Colonic mucosa (tissue), 4 donors: ENCODE measurements around the gene SMIM17. TPM values are rescaled to one million over a fixed set of nuclear protein-coding genes. Genes with fewer than 3 reads are reported as not detected.

ENCODE experiments used
- DNase-seq: peaks from one replicate; pipeline ENCODE4 v3.0.0-alpha.2; 2020
- H3K27ac ChIP-seq: fragments of 200-600 bp; one replicate; pipeline ENCODE4 v1.8.0; 2021
- H3K27me3 ChIP-seq: fragments of 200-600 bp; one replicate; pipeline ENCODE4 v1.8.0; 2021
- H3K36me3 ChIP-seq: fragments of 200-600 bp; one replicate; pipeline ENCODE4 v1.8.0; 2021
- H3K4me1 ChIP-seq: fragments of 200-600 bp; one replicate; pipeline ENCODE4 v1.8.0; 2021; ENCODE audit warnings: mild to moderate bottlenecking
- H3K4me3 ChIP-seq: fragments of 200-600 bp; one replicate; pipeline ENCODE4 v1.8.0; 2021
- H3K9ac ChIP-seq, 2 donors: one replicate each; pipeline ENCODE4 v1.7.0; 2013; ENCODE audit warnings: control low read depth in 2 of 2, low read depth in 2 of 2, low read length in 2 of 2
- H3K9me3 ChIP-seq: fragments of 200-600 bp; one replicate; pipeline ENCODE4 v1.8.0; 2021
- CTCF ChIP-seq: fragments of 200-600 bp; IDR thresholded peaks from one replicate; pipeline ENCODE4 v1.8.0; 2022; ENCODE audit warnings: antibody characterized with exemption, mild to moderate bottlenecking
- intact Hi-C: fragments of 100-400 bp; cut with DNase I; formaldehyde crosslinking; loops from one replicate; pipeline ENCODE4 v1.14.1; 2022
- total RNA-seq, 2 donors: library from RNA; stranded (reverse); fragmentation: NEBNext Ultra II Directional in 1 of 2; extraction: Animal tissue kit (Norgen Biotek cat#: 25700) in 1 of 2; gene quantifications; one replicate each; pipeline ENCODE4 v1.2.1, GENCODE V29; 2021
- donor health status: healthy.
- donor health status: DM: no; HTN: no; CAD: no.
- donor health status: DM: no; HTN: no; CAD: no.

SMIM17 gene
- total RNA-seq, 2 donors from 2014 or later: not detected

GRCh38 chr19:56597696-56598095 is 45.3 kb upstream of the SMIM17 start:
- Histone ChIP-seq H3K27me3 (no peaks in the 10 kb centered on the region), H3K27ac (no peak overlapping the region), H3K9ac (no peak overlapping the region), H3K4me3 (no peak overlapping the region), H3K9me3 (no peaks in the 10 kb centered on the region), H3K36me3 (no peaks in the 10 kb centered on the region), H3K4me1 (no peaks in the 10 kb centered on the region)
- no peak for DNase-seq
- TF ChIP-seq CTCF: no peak
- intact Hi-C loops: loop anchor here (10.0 kb wide), 1 partner anchor 193 kb away; the partner anchor contains the start of gene ZNF583

GRCh38 chr19:56601375-56601774 is 41.6 kb upstream of the SMIM17 start:
- no peak overlapping the region for H3K27ac ChIP-seq
- H3K4me1 ChIP-seq: no peaks in the 10 kb centered on the region
- no peak for TF ChIP-seq CTCF
- H3K9me3 ChIP-seq: no peaks in the 10 kb centered on the region
- intact Hi-C loops: no loop called here
- H3K36me3 ChIP-seq: no peaks in the 10 kb centered on the region
- no peak overlapping the region for H3K9ac ChIP-seq
- H3K27me3 ChIP-seq: no peaks in the 10 kb centered on the region
- no peak overlapping the region for H3K4me3 ChIP-seq
- DNase-seq: no peak

- Histone ChIP-seq H3K4me1 (no peaks in the 10 kb centered on the region), H3K9ac (no peak overlapping the region), H3K27me3 (no peaks in the 10 kb centered on the region), H3K27ac (no peak overlapping the region), H3K4me3 (no peak overlapping the region), H3K9me3 (peaks cover 5% of the 10 kb centered on the region), H3K36me3 (no peaks in the 10 kb centered on the region)
- TF ChIP-seq CTCF: no peak
- no peak for DNase-seq
- intact Hi-C loops: no loop called here
These were observed 39.1 kb upstream of the SMIM17 start for GRCh38 chr19:56603829-56604228.

GRCh38 chr19:56608274-56608964 is 34.5 kb upstream of the SMIM17 start:
- peaks cover 5% of the 10 kb centered on the region for H3K9me3 ChIP-seq

GRCh38 chr19:56611288-56611687 is 31.7 kb upstream of the SMIM17 start:
- no peak for DNase-seq
- Histone ChIP-seq H3K9ac (no peak overlapping the region), H3K27me3 (no peaks in the 10 kb centered on the region), H3K36me3 (no peaks in the 10 kb centered on the region), H3K4me3 (no peak overlapping the region), H3K27ac (no peak overlapping the region), H3K9me3 (peaks cover 7% of the 10 kb centered on the region), H3K4me1 (no peaks in the 10 kb centered on the region)
- no peak for TF ChIP-seq CTCF
- intact Hi-C loops: no loop called here

More at GRCh38 chr19:56608274-56608964, 34.5 kb upstream of the SMIM17 start:
- DNase-seq: no peak
- no peak overlapping the region for H3K27ac ChIP-seq
- intact Hi-C loops: no loop called here
- no peak overlapping the region for H3K9ac ChIP-seq
- no peak for TF ChIP-seq CTCF
- no peak overlapping the region for H3K4me3 ChIP-seq
- H3K36me3 ChIP-seq: no peaks in the 10 kb centered on the region
- no peaks in the 10 kb centered on the region for H3K27me3 ChIP-seq
- H3K4me1 ChIP-seq: no peaks in the 10 kb centered on the region
